ENCODE measurements around the gene PRKCQ.

The PRKCQ gene

DNA sequence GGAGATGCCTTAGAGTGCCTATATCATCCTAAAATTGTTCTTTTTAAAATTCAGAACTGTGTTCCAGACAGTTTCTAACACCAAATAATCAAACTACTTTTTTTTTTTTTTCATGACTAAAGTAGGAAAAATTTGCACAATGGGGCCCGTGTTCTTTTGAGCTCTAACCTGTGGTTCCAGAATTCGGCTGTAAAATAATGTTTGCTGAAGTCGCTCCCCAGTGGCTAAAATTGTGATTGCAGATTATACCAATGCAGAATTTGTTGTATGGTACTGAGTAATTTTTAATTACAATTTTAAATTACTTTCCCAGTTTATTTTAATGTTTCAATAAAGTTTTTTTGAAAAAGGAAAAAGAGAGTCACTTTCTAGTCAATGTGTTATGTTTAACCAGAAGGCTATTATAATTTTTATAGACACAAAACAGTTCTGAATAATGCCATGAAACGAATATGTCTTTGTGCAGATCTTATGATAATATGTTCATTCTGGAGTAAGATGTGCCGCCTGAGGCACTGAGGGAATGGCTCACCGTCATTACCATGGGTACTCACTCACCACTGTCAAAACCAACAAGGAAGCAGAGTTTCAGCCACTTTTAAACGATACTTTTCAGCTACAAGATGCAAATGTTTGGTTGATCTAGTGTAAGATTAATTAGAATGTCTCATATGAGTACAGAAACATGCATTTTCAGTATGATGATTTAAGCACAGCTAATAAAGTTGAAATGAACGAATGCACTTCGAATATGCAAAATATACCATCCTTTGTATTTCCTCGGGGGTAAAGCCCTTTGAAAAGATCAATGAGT lies 173.6 kb downstream of the PRKCQ start:
- no peak for DNase-seq (ENCODE audit: low read depth, low spot score)

GRCh38 chr10:6405713-6406112 lies 174.4 kb downstream of the PRKCQ start:
- no peak for DNase-seq (ENCODE audit: low read depth, low spot score)

DNA sequence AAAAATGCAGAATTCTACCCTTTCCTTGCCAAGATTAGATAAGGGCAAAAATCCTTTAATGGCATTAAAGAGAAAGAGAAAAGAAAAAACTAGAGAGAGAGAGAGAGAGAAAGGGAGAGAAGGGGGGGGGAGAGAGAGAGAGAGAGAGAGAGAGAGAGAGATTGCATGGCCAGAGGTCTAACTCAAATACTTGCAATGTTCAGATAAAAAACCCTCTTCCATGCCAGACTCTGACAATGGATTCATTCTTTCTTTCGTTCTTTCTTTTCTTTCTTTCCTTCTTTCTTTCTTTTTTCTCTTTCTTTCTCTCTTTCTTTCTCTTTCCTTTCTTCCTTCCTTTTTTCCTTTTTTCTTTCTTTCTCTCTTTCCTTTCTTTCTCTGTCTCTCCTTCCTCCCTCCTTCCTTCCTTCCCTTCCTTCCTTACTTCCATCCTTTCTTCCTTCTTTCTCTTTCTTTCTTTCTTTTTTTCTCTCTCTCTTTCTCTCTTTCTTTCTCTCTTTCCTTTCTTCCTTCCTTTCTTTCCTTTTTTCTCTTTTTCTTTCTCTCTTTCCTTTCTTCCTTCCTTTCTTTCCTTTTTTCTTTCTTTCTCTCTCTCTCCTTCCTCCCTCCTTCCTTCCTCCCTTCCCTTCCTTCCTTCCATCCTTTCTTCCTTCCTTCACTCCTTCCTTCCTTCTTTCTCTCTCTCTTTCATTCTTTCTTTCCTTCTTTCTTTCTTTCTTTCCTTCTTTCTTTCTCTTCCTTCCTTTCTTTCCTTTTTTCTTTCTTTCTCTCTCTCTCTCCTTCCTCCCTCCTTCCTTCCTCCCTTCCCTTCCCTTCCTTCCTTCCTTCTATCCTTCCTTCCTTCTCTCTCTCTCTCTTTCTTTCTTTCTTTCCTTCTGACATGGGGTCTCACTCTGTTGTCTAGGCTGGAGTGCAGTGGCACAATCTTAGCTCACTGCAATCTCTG lies 175.7 kb downstream of the PRKCQ start:
- DNase-seq (ENCODE audit: low read depth, low spot score): no peak

DNA sequence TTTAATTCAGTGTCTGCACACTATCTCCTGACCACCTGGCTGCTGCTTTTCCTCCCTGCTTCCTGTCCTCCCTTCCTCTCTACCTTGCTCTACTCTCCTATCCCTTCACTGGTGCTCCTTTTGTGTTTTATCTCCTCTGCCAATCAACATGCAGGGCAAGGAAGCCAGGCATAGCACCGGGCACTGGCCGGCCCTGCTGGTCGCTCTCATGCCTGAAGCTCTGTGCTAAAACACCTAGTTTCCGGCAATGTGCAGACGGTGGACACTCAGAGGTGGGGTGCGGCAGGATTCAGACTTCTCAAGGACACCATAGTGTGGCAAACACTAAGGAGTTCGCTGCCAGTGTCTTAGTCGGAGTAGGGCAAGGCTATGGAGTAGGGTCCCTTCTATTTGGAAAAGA lies 177.1 kb downstream of the PRKCQ start:
- DNase-seq (ENCODE audit: low read depth, low spot score): no peak

DNA sequence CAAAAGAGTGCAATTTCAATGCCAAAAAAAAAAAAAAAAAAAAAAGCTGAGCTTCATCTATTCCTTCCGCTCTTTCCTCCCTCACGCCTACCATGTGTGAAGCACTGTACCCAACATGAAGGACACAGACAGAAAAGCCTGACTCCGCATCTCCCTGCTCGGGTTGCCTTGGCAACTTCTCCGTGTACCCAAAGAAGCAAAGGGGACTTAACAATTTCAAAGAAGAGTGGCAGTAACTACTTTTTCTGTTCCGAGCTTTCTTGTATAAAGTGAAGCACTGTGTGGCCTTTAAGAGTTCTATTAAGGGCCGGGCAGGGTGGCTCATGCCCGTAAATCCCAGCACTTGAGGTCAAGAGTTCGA lies 177.7 kb downstream of the PRKCQ start:
- no peak for DNase-seq (ENCODE audit: low read depth, low spot score)

DNA sequence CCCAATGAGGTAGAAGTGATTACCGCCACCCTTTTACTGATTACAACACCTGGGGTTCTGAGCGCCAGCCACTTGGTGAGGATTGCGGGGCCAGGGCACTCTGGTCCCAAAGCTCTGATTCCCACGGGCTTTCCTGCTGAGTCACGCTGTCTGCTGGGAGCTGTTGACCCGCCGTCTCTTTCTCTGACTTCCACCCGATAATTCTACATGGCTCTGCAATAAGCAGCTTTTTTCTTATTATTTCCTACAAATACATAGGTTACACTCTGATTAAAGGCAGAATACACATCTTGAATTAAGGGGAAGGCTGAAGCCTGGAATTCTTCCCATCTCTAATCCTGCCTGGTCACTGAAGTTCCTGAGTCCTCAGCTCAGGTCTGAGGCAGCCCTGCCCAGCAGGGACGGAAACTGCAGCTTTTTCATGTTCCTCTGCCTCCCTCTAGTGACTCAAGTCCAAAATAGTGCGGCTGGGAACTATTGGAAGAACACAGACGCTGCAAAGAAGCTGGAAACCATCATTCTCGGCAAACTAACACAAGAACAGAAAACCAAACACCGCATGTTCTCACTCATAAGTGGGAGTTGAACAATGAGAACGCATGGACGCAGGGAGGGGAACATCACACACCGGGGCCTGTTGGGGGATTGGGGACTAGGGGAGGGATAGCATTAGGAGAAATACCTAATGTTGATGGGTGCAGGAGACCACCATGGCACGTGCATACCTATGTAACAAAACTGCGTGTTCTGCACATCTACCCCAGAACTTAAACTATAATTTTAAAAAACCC lies 178.3 kb downstream of the PRKCQ start:
- DNase-seq (ENCODE audit: low read depth, low spot score): peak; percentile 90

GRCh38 chr10:6400821-6401465 lies 179.1 kb downstream of the PRKCQ start:
- no peak for DNase-seq (ENCODE audit: low read depth, low spot score)

- no peak for DNase-seq (ENCODE audit: low read depth, low spot score)
Observed at GRCh38 chr10:6400331-6400730, 179.7 kb downstream of the PRKCQ start.

- no peak for DNase-seq (ENCODE audit: low read depth, low spot score)
Observed at GRCh38 chr10:6399879-6400278, 180.2 kb downstream of the PRKCQ start.

DNA sequence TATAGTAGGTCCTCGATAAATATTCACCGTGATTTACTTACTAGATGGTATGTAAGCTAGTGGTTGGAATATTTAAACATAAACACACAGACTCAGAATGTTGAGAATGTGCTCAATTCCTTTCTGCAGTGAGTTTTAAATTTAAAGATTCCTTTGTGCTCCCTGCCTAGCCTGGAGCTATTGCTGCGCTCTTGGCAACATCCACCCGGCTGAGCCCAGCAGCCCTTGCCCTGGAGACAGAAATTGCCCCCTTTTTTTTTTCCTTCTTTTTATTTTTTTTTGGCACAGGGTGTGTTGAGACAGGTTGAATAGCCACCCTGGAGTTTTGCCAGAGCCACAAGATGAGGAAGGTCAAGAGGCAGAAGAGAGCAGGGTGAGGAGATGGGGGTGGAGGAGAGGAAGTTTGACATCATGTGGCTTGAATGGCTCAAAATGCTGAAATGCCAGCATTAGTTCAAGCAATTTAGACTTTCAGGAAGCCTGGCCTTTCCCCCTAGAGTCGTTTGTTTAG lies 180.8 kb downstream of the PRKCQ start:
- DNase-seq (ENCODE audit: low read depth, low spot score): peak; percentile 47

DNA sequence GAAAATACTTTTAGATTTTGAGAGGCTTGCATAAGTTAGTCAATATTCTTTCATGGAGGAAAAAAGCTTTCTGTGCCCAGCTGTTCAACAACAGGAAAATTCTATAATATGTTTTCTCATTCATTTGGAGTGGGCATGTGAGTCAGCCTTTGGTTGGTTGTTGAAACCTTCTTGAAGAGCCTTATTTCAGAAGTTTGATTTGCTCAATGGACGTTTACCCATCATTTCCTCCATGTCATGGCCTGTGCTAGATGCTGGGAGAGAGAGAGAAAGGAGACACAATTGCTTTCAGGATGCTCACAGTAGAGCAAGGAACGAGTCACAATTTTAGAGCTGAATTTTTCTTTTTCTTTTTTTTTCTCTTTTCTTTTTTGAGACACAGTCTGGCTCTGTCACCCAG lies 181.7 kb downstream of the PRKCQ start:
- DNase-seq (ENCODE audit: low read depth, low spot score): no peak

DNA sequence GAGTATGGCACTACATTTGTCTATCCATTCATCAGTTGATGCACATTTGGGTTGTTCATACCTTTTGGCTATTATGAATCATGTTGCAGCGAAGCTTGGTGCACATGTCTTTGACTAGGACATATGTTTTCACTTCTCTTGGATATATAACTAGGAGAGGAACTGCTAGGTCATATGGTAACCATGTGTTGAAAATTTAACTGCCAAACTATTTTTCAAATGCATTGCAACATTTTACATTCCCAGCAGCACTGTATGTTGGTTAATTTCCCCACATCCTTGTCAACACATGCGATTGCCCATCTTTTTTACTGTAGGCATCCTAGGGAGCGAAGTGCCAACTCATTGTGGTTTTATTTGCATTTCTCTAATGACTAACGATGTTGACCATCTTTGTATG lies 183.4 kb downstream of the PRKCQ start:
- no peak for DNase-seq (ENCODE audit: low read depth, low spot score)

GRCh38 chr10:6396226-6396625 lies 183.8 kb downstream of the PRKCQ start:
- no peak for DNase-seq (ENCODE audit: low read depth, low spot score)

DNA sequence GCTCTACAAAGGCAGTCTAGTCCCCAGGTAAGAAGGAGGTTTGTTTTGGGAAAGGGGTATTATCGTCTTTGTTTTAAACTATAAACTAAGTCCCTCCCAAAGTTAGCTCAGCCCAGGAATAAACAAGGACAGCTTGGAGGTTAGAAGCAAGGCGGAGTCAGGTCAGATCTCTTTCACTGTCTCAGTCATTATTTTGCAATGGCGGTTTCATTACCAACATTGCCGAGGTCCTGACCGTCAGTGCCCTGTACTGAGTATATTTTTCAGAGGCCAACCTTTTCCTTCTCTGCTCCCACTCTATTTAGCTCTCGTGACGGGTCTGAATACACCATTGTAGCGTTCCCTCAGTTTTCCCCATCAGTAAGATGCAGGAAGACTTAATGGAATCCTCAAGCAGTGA lies 184.5 kb downstream of the PRKCQ start:
- no peak for DNase-seq (ENCODE audit: low read depth, low spot score)

DNA sequence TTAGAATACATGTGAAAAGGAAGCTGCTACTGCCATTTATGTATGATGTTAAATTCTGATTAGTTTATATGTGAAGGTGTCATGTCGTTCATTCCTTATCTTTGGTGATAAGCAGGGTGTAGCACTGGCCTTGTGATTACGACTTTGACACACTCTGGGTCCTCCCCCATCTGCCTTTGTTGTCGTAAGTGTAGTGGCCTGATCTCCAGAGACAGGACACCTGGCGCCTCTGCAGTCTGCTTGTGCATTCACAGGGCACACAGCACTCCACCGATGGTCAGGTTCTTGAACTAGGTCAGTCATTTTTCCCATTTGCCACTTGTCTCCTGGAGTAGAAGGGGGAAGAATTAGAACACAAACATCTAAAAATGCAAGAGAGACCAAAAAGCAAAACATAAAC lies 186.0 kb downstream of the PRKCQ start:
- DNase-seq (ENCODE audit: low read depth, low spot score): no peak

DNA sequence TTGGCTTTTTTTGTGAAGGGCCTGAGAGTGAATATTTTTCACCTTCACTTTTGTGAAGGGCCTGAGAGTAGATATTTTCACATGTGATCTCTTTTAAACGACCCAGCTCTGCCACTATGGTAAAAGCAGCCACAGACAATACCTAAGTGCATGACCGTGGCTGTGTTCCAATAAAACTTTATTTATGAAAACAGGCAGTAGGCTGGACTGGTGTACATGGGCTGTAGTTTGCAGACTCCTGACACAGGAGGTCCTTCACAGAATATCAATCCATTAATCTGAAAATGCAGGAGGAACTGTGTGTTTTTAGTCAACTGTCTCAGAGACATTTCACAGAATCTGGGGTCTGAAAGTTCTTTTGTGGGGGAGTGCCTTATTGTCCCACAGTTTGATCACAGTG lies 186.9 kb downstream of the PRKCQ start:
- DNase-seq (ENCODE audit: low read depth, low spot score): no peak

- DNase-seq (ENCODE audit: low read depth, low spot score): no peak
Observed at GRCh38 chr10:6390213-6390845, 189.7 kb downstream of the PRKCQ start.

- no peak for DNase-seq (ENCODE audit: low read depth, low spot score)
Observed at GRCh38 chr10:6388261-6388893, 191.7 kb downstream of the PRKCQ start.

DNA sequence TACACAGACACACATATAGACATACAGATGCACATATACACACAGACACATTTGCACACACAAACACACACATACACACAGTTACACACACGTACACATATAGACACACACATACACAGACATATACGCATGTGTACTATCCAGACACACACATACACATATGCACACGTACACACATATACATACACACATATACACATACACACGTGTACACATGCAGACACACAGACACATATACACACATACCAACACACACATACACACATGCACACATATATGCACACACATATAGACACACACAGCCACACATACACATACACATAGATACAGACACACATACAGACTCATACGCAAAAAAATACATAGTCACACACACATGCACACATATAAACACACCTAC lies 193.1 kb downstream of the PRKCQ start:
- no peak for DNase-seq (ENCODE audit: low read depth, low spot score)

DNA sequence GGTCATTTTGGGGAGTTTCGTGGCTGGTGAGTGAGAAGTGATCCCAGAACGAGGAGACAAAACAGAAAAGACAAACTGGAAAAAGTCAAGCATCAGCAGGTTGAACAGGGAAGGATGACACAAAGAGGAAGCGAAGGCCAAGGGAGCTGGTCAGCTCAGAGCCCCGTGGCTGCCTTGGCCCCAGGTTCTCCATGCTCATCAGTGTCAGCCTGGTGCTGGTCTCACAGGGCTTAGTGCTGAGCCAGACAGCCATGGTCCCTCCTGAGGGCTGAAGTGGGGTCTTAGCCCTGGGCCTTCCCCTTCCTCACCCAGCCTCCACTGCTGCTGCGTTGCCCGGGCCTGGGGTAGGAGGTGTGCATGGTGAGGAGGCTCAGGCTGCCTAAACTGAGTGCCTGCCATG lies 193.7 kb downstream of the PRKCQ start:
- no peak for DNase-seq (ENCODE audit: low read depth, low spot score)
